Dedifferentiated amniotic fluid mesenchymal stem cell (primary cell): Measurements from ENCODE around the gene MAPK8IP1.

Experiments used
- DNase-seq: peaks from one replicate; pipeline ENCODE4 v3.0.0-alpha.2; 2016; ENCODE audit errors: extremely low spot score

Gene MAPK8IP1

DNA sequence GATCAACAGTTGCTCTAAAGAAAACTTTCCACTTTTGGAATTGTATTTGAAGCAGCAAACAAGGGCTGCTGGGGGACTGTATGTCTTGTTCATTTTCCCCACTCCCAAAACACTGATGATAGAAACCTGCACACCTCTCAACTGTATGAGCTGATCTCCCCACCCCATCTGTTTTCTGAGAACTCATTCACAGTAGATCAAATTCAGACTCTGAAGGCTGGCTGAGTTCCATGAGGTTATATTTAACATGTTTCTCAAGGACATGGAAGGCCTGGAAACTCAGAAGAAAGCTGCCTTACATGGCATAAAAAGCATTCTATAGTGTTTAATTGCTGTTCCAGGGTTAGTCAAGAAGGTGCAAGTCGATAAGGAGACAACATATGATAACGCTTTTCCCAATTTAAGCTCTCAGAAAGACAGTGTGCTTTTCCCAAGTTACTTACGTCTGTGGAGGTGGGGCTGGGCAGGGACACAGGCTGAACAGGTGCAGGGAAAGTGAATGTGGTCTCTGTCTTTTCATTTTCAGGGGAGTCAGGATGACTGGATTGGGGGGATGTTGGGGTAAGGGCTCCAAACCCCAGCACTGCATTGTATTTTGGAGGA, 60.0 kb downstream of the MAPK8IP1 start:
- no peak for DNase-seq

- DNase-seq: no peak
Measured at GRCh38 chr11:45947885-45948284, 62.4 kb downstream of the MAPK8IP1 start.

GRCh38 chr11:45948356-45948755, 62.9 kb downstream of the MAPK8IP1 start:
- DNase-seq: no peak

- DNase-seq: no peak
Measured at GRCh38 chr11:45949992-45950407, 64.5 kb downstream of the MAPK8IP1 start.
